B cell (primary cell): ENCODE results near the gene PTPN11. TPM values are rescaled to one million over a fixed set of nuclear protein-coding genes. Genes with fewer than 3 reads are reported as not detected.

Source experiments
- ATAC-seq: fragments of 200-7000 bp; cut with Tn5 transposase; one replicate; pipeline ENCODE4 v1.10.0; 2021; ENCODE audit warnings: low read depth, mild to moderate bottlenecking, moderate number of reproducible peaks, moderate library complexity
- CTCF ChIA-PET: fragments of 350-600 bp; sonication (Branson Sonifier 250); formaldehyde crosslinking; loops from one replicate; lab custom pipeline; 2021; ENCODE audit warnings: antibody characterized with exemption, inconsistent platforms; lab: Charles Lee
- POLR2A ChIA-PET: fragments of 350-600 bp; sonication (Branson Sonifier 250); formaldehyde crosslinking; loops from one replicate; lab custom pipeline; 2021; ENCODE audit warnings: antibody characterized with exemption; lab: Charles Lee
- DNase-seq: peaks from one replicate; pipeline ENCODE4 v3.0.0; 2013
- H2AFZ ChIP-seq: 2 replicates; pipeline ENCODE4 v1.6.1; 2012; ENCODE audit warnings: mild to moderate bottlenecking, low read depth, low read length; ENCODE audit not compliant: insufficient read depth, poor library complexity, severe bottlenecking
- H3K27ac ChIP-seq, 2 donors: 1 replicate in 1 of 2; 2 replicates in 1 of 2; pipeline ENCODE4 v1.5.1; 2012 to 2013; ENCODE audit warnings: low read length in 2 of 2, mild to moderate bottlenecking in 2 of 2, moderate library complexity in 1 of 2
- H3K27me3 ChIP-seq, 4 experiments: fragments of 200-600 bp in 1 of 4; sonication (generic) in 1 of 4; replicated peaks in 1 of 4; 1 replicate in 2 of 4; 2 replicates in 2 of 4; pipeline versions ENCODE4 v1.6.1 to v1.7.0; 2013 to 2016; ENCODE audit warnings: low read length in 3 of 4, mild to moderate bottlenecking in 2 of 4, mixed read lengths in 1 of 4, moderate library complexity in 1 of 4; ENCODE audit not compliant: insufficient read depth in 4 of 4, control insufficient read depth in 3 of 4; ENCODE audit errors: control extremely low read depth in 1 of 4
- H3K36me3 ChIP-seq, 2 experiments: replicated peaks in 1 of 2; 1 replicate in 1 of 2; 2 replicates in 1 of 2; pipeline versions ENCODE4 v1.6.1 to v1.7.1; 2013; ENCODE audit warnings: low read length in 1 of 2; ENCODE audit not compliant: insufficient read depth in 2 of 2, control insufficient read depth in 1 of 2; ENCODE audit errors: control extremely low read depth in 1 of 2, extremely low read depth in 1 of 2
- H3K4me1 ChIP-seq, 2 donors: fragments of 200-600 bp in 1 of 2; sonication (generic) in 1 of 2; 1 replicate in 1 of 2; 2 replicates in 1 of 2; pipeline versions ENCODE4 v1.5.1 to v1.6.1; 2013 to 2017; ENCODE audit warnings: low read length in 2 of 2; ENCODE audit not compliant: control insufficient read depth in 2 of 2, insufficient read depth in 2 of 2
- H3K4me2 ChIP-seq: replicated peaks from 2 replicates; pipeline ENCODE3; 2012; ENCODE audit warnings: mild to moderate bottlenecking, low read depth, low read length; ENCODE audit not compliant: poor library complexity, severe bottlenecking
- H3K4me3 ChIP-seq, 5 experiments: fragments of 200-600 bp in 1 of 5; sonication (generic) in 1 of 5; 1 replicate in 3 of 5; 2 replicates in 2 of 5; pipeline versions ENCODE4 v1.5.1 to v1.7.0; 2011 to 2016; ENCODE audit warnings: low read length in 4 of 5, mild to moderate bottlenecking in 4 of 5, low read depth in 2 of 5, control low read depth in 1 of 5, moderate library complexity in 1 of 5; ENCODE audit not compliant: insufficient read depth in 1 of 5; ENCODE audit errors: control extremely low read depth in 1 of 5, extremely low read depth in 1 of 5
- H3K79me2 ChIP-seq: fragments of 200-600 bp; sonication (generic); one replicate; pipeline ENCODE4 v1.6.0; 2016; ENCODE audit warnings: low read length; ENCODE audit not compliant: control insufficient read depth, insufficient read depth
- H3K9ac ChIP-seq: fragments of 200-600 bp; sonication (generic); 2 replicates; pipeline ENCODE4 v1.6.1; 2017; ENCODE audit warnings: mild to moderate bottlenecking, low read length, moderate library complexity
- H3K9me3 ChIP-seq, 3 donors: one replicate each; pipeline versions ENCODE4 v1.6.1 to v1.7.1; 2013; ENCODE audit warnings: low read length in 2 of 3; ENCODE audit not compliant: control insufficient read depth in 2 of 3, insufficient read depth in 1 of 3; ENCODE audit errors: control extremely low read depth in 1 of 3
- H4K20me1 ChIP-seq: 2 replicates; pipeline ENCODE4 v1.6.0; 2012; ENCODE audit warnings: mild to moderate bottlenecking, low read length; ENCODE audit not compliant: insufficient read depth, control insufficient read depth, poor library complexity, severe bottlenecking
- H3K27ac Mint-ChIP-seq: one replicate; pipeline ENCODE4 v1.8.0; 2021; ENCODE audit warnings: mixed read lengths
- H3K27me3 Mint-ChIP-seq: one replicate; pipeline ENCODE4 v1.8.0; 2021; ENCODE audit warnings: mixed read lengths
- H3K4me1 Mint-ChIP-seq: one replicate; pipeline ENCODE4 v1.8.0; 2021; ENCODE audit warnings: mixed read lengths
- H3K4me3 Mint-ChIP-seq: one replicate; pipeline ENCODE4 v1.8.0; 2021; ENCODE audit warnings: mixed read lengths
- H3K9me3 Mint-ChIP-seq: one replicate; pipeline ENCODE4 v1.8.0; 2022; ENCODE audit warnings: mixed read lengths; ENCODE audit not compliant: insufficient read depth
- CTCF ChIP-seq: fragments of 200-600 bp; IDR thresholded peaks from one replicate; pipeline ENCODE4 v1.8.0; 2022; ENCODE audit warnings: antibody characterized with exemption, mild to moderate bottlenecking
- EZH2 ChIP-seq: IDR thresholded peaks from 2 replicates; pipeline ENCODE4 v1.6.1; 2012; ENCODE audit warnings: borderline replicate concordance, low read depth, mild to moderate bottlenecking, moderate library complexity, low read length; ENCODE audit not compliant: insufficient read depth, poor library complexity, severe bottlenecking
- WGBS: methylation state at CpG from one replicate; pipeline ENCODE4 v1.1.5; 2013; ENCODE audit warnings: missing lambda C conversion rate; ENCODE audit not compliant: insufficient coverage; 5-methylcytosine and 5-hydroxymethylcytosine counted together
- intact Hi-C: fragments of 100-400 bp; cut with micrococcal nuclease; formaldehyde crosslinking; loops from one replicate; pipeline ENCODE4 v1.10.0; 2022
- polyA plus RNA-seq: library from polyadenylated mRNA; depleted of rRNA; stranded (reverse); fragments of >200 nt; gene quantifications from 2 replicates; pipeline ENCODE4 v1.2.3, GENCODE V29; 2012
- total RNA-seq, 2 donors: library from RNA; stranded (reverse); fragments of 120-200 nt in 1 of 2; gene quantifications; 1 replicate in 1 of 2; 2 replicates in 1 of 2; pipeline versions ENCODE4 v1.2.3 to v1.2.4, GENCODE V29; 2013 to 2022

The PTPN11 gene
- total and polyA plus RNA-seq, 2 donors (not counting 1 experiment from before 2014, with no cell fraction given) = 7.8 to 53.1 TPM

- ChIA-PET CTCF (no interaction called here), POLR2A (no interaction called here)
- Mint-ChIP-seq H3K9me3 (no peaks in the 10 kb centered on the region), H3K27me3 (no peaks in the 10 kb centered on the region), H3K4me3 (no peak overlapping the region), H3K27ac (no peak overlapping the region), H3K4me1 (no peaks in the 10 kb centered on the region)
- WGBS = 100% methylated on average over 1 of the region's 1 CpG
- no peaks in the 10 kb centered on the region for H3K79me2 ChIP-seq
- no peaks in the 10 kb centered on the region for H3K4me1 ChIP-seq
- H3K36me3 ChIP-seq = no peaks in the 10 kb centered on the region
- H4K20me1 ChIP-seq = no peaks in the 10 kb centered on the region
- no peak overlapping the region for H3K4me3 ChIP-seq
- no peak overlapping the region for H3K4me2 ChIP-seq
- DNase-seq (no peak), ATAC-seq (no peak)
- no peaks in the 10 kb centered on the region for H3K9me3 ChIP-seq
- H3K27ac ChIP-seq = no peak overlapping the region
- intact Hi-C loops = no loop called here
- H3K27me3 ChIP-seq = peaks cover 0 to 3% (median under 1%) of the 10 kb centered on the region in 4 experiments
- no peak for TF ChIP-seq CTCF
- TF ChIP-seq EZH2 = no peak
- no peak overlapping the region for H2AFZ ChIP-seq
- no peak overlapping the region for H3K9ac ChIP-seq
Observed at GRCh38 chr12:112393328-112393727, 25.4 kb upstream of the PTPN11 start.

GRCh38 chr12:112401054-112401453, 17.7 kb upstream of the PTPN11 start:
- CTCF ChIA-PET = interaction anchor here (2.8 kb wide), 1 partner anchor 14 kb away, joined by 10 read pairs; no protein-coding TSS in a partner anchor
- ATAC-seq = no peak
- Histone ChIP-seq H3K36me3 (peaks cover 7 to 19% of the 10 kb centered on the region in 2 experiments), H3K4me1 (no peaks in the 10 kb centered on the region), H3K4me2 (no peak overlapping the region), H3K4me3 (no peak overlapping the region), H3K27ac (no peak overlapping the region), H4K20me1 (peaks cover 11% of the 10 kb centered on the region), H3K9me3 (no peaks in the 10 kb centered on the region), H2AFZ (no peak overlapping the region), H3K9ac (no peak overlapping the region), H3K79me2 (no peaks in the 10 kb centered on the region), H3K27me3 (no peaks in the 10 kb centered on the region)
- DNase-seq = no peak
- intact Hi-C loops = no loop called here
- POLR2A ChIA-PET = interaction anchor here (0.9 kb wide), 1 partner anchor 388 kb away, joined by 4 read pairs; the partner anchor contains the start of genes ERP29 and TMEM116
- Mint-ChIP-seq H3K9me3 (no peaks in the 10 kb centered on the region), H3K27ac (no peak overlapping the region), H3K4me3 (no peak overlapping the region), H3K27me3 (no peaks in the 10 kb centered on the region), H3K4me1 (peaks cover 2% of the 10 kb centered on the region)
- 87% methylated on average over 4 of the region's 5 CpGs for WGBS
- TF ChIP-seq CTCF (no peak), EZH2 (no peak)
